Activated effector memory CD4-positive, alpha-beta T cell treated with Interleukin-2 at 50 U/mL for 16 hours (primary cell): ENCODE data around the gene PTP4A1.

Source experiments
- DNase-seq: peaks from one replicate; pipeline ENCODE4 v3.0.0-alpha.2; 2020

Gene PTP4A1

DNA sequence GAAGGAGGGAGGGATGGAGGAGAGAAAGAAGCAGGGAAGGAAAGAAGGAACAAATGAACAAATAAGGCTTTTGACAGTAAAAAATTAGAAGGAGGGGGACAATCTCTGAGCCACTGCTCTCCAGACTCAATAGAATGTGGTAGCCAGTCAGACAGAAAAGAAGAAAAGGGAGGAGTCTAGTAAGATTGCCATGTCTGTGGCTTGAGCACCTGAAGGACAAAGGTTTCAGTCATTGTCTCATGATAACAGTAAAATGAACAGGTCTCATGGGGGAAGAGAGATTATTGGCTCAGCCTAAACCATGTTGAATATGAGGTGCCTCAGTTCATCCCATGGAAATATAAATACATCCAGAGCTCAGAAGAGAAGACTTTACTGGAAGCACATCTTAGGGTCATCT, 14.0 kb upstream of the PTP4A1 start:
- DNase-seq, result no peak

DNA sequence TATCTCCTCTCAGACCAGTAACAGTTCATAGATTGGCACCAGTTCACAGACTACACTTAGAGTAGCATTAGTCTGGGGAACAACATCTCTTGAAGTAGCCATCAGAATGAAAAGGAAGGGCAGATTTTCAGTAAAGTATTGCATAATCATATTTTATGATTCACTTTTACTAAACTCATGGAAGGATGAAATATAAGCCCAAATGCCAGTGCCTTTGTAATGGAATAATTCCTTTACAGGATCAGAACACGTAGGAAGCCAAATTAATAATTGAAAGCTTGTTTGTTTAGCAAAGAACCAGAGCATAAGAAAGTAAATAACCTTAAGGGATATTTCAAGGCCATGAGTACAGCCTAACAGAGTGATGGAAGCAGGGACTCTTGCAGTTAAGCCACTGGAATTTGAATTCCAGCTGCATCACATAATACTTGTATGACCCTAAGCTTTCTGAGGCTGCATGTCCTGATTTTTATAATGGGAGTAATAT, 11.4 kb upstream of the PTP4A1 start:
- no peak for DNase-seq

DNA sequence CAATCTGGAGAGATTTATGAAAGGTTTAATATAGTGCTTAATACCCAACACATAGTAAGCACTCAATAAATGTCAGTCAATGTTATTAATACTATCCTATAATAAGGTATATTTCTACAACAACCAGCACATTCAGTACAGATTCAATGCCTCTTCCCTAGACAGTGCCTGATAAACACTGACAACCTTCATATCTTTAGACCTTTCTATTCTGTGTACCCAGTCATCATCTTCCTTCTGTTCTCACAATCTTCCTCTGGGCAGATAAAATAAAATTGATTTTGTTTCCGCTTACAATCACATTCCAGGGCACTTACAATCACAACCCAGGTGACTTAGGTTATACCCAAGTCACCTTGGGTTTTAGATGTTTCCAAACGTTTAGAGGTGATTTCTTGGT, 11.0 kb upstream of the PTP4A1 start:
- DNase-seq, result no peak

DNA sequence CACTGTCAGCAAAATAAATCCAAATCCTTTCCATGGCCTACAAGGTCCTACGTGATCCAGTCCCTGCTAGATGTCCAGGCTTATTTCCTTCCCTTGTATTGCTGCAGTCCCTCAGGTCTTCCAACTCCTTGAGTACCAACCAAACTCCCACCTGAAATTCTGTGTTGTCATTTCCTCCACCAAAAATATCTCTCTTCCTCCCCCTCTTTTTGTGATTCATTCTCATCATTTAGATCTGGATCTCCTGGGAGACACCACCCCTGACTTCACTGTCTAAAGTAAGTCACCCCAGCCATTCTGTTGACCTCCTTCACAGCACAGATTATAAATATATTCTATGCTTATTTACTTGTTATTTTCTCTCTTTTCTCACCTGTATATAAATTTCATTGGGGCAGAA, 9.0 kb upstream of the PTP4A1 start:
- no peak for DNase-seq

DNA sequence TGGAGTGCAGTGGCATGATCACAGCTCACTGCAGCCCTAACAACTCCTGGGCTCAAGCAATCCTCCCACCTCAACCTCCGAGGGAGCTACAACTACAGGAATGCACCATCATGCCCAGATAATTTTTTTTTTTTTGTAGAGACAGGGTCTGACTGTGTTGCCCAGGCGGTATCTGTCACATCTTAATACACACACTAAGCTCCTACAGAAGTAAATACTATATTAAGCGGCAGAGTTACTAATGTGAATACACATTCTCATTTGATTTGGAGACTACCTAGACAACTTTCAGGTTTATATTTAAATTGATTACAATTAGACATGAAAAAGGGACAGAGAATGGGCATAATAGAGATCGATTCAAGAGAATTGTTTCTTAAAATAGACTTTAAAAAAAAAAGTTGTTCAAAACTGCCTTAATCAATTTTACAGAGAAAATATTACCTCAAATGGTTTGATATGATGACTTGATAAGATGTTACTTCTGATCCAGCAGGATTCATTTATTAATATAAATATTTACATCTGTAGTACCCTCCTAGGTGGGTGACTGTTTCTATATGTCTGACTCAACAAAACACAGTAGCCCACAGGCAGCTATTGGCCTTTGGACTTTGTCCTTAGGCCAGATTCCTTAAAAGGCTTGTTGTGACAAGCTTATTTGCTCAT, 7.1 kb upstream of the PTP4A1 start:
- DNase-seq, result no peak

DNA sequence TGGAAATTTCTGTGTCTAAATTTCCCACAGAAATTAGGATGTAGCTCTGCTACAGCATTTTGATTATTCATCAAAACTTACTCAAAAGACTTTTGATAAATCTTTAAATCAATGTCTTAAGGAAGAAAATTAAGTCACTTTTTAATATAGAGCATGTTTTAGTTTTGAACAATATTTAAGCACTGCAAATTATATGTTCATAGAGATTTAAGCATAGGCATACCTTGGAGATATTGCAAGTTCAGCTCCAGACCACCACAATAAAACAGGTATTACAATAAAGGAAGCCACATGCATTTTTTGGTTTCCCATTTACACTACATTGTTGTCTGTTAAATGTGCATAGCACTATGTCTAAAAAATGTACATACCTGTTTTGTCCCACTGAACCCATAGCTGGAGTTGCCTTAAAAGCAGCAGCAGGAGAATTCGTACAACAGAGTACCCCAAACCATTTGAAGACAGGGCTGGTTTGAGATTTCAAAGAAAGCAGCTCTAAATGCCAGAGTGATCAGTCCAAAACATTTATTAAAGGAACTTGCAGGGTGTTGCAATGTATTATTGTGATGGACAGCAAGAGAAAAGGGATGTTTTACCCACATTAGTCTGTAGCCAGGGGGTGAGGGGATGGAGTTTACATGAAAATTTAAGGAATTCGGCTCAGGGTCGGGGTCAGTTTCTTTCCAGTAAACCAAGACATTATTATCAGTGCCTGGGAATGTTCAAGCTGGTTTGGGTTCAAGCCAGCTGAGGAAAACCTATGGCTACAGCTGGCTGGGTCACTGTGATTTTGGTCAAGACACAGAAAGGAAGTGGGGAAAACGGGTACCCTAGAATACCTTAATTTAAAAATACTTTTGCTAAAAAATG, 6.3 kb upstream of the PTP4A1 start:
- no peak for DNase-seq

DNA sequence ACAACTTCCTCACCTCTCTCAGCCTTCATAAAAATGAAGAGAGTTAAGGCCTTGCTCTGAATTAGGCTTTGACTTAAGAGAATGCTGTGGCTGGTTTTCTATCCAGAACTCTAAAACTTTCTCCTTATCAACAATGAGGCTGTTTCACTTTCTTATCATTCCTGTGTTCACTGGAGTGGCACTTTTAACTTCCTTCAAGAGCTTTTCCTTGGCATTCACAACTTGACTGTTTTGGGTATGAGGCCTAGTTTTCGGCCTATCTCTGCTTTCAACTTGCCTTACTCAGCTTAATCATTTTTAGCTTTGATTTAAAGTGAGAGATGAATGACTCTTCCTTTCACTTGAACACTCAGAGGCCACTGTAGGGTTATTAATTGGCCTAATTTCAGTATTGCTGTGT, 4.3 kb upstream of the PTP4A1 start:
- no peak for DNase-seq

DNA sequence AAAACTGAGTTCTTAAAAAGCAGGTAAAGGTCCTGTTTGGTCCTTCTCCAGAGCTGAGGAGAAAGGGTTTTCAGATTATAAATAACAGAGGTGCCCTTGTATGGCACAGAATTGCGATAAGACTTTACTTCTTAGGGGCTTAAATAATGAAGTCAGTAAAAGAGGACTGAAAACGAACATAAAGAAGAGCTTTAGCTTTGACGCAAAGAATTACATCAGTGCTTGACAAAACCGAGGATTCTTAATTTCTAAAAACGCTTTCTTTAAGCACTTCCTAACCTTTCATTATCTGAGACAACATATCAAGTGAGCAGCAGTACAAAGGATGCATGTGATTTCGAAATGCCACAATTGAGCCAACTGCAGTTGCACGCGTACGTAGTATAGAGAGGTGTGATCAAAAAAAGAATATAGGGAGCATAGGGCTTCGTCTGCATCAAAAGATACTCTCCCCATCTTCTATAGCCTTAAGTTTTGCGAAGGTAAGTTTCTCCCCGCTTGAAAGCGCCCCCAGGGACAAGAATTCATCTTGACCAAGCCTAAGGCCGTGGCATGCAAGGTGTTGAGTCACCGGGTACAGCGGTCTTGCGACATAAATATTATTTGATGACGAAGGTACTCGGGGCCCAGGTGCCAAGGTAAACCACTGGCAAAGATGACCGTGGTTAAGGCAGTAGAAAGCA, 778 bp upstream of the PTP4A1 start:
- no peak for DNase-seq

DNA sequence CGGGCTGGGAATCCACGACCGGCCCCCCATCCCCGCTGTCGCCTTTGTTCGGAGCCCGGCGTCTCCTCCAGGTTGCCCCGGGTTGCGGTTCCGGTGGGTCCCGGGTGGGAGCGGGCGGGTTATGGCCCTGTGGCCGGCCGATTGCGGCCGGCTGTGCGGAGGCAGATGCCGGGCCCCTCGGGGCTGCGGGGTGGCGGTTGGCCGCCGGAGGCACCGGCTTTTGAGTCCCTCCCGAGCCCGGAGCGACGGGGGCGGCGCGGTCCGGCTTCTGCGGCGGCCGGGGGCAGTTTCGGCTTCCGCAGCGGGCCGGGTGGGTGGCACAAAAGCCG, 431 bp downstream of the PTP4A1 start:
- DNase-seq, result no peak

DNA sequence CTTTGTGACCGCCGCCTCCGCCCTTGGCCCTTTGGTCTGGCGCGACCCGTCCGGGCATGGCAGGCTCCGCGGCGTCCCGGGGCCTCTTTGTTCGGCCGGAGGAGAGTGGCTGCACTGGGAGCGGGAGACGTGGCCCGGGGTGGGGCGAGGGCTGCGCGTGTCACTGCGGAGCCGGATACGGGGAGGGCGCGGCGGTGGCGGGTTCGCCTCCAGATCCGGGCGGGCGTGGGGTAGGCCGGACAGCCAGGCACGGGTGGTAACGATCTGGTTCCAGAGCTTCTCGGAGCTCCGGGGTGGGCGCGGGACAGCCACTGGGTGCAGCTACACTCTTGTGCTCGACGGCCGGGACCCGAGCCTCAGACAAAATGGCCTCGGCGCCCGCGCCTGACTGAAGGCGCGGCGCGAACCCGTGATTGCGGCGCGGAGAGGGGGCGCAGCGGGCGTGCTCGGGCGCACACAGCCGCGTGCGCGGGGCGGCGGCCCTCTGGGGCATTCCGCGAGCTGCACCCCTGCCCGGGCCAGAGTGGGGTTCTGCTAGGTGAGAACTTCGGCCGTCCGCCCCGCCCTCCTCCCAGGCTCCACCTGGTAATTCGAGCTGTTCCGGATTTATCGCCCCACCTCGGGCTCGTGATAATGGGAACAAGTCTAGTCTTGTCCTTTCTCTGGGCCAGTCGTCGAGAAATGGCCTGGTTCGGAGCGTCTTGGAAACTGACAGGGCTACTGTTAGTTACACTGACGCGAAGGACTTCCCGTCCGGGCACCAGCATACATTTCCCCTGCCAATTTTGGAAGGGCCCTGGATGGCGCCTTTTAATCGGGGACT, 1.0 kb downstream of the PTP4A1 start:
- DNase-seq, result peak; percentile 63

DNA sequence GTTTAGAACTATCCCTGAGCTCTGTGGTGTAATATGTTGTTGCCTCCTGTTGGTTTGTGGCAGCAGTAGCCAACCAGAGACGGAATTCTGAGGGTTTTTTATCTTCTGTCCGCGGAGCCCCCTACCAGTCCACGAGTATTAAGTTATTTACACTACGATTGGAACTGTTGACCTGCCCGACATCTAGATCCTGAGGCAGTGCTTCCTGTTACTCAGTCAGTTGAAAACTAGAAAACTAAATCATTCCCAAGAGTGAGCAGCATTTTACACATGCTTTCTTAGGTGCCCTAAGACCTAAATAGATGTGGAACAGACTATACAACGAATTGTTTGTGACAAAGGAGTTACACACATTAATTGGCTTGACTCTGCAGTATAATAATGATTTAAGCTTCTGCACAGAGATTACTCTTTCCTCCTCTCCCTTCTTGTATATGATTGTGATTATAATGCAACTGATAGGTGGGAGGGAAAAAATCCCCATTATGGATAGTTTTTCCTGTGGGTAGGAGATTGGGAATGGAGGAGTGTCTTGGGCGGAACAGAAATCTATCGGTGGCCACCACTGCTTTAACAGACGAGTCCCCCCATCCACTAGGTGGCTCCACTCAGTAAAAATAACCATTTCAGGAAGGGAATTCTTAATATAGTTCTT, 1.7 kb downstream of the PTP4A1 start:
- DNase-seq, result no peak

DNA sequence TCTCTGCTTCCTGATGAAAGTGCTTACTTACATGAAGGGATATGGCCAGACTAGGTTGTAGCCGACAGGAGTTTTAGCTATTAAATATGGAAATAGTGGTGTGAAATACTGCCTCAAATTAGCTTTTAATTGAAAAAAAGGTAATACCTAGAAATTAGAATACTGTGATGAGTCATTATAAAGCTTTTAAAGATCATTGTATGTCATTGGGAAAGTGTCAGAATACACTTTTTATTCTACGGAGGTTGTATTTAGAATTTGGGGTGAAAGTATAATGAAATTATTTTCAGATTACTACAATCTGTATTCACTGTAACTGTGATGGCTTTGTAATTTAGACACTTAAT, 2.2 kb downstream of the PTP4A1 start:
- DNase-seq, result no peak

DNA sequence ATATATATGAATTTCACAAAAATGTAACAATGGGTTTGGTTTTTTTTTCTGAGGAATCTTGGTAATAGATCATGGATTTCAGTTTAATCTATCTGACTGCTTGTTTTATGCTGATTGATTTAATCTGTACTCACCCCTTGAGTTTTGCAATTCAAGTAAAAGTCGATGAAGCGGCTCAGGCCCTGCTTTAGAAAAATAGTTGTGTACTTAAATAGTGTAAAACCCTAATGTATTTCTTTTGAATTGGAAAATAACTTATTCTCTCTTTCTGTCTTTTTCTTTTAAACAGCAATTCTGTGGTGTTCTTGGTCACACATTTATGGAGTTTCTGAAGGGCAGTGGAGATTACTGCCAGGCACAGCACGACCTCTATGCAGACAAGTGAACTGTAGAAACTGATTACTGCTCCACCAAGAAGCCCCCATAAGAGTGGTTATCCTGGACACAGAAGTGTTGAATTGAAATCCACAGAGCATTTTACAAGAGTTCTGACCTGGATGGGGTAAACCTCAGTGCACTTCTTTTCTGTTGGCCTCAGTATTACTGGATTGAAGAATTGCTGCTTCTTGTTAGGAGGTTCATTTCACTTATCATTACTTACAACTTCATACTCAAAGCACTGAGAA, 4.0 kb downstream of the PTP4A1 start:
- no peak for DNase-seq

DNA sequence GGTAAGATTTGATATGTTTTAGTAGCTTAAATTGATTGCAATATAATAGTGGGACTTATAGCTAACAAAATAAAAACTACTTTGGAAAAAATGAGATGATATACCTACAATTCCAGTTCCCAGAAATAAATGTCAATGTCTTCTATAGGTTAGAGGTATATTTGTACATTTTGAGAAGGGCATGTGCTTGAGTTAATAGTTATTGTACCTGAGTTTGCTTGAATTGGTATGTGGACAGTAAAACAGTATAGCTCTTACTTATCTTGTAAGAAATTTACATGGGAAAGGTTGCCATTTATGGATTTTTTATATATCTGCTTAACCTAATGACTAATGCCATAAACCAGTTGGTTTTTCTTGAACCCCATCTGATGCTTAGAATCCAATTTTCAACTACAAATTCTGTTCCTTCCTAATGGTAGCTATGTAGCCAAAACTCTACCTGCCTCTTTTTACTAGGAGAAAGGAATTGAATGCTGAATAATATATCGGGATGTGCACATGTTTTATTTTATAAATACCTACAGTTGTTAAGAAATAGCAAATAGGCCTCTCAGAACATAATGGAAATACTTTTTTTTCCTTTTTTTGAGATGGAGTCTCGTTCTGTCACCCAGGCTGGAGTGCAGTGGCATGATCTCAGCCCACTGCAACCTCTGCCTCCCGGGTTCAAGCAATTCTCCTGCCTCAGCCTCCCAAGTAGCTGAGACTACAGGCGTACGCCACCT, 4.9 kb downstream of the PTP4A1 start:
- DNase-seq, result no peak

DNA sequence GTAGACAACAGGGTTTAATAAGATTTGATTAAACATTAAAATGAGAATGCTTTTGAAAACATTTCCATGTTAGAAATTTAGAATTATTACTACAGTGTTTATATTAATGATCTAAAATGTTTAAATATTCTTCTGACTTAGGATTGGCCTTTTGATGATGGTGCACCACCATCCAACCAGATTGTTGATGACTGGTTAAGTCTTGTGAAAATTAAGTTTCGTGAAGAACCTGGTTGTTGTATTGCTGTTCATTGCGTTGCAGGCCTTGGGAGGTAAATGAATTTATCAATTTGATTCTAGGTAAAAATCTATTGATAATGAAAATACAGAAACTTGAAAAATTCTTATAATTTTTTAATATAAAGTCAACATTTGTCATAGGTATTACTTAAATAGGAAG, 6.5 kb downstream of the PTP4A1 start:
- no peak for DNase-seq

DNA sequence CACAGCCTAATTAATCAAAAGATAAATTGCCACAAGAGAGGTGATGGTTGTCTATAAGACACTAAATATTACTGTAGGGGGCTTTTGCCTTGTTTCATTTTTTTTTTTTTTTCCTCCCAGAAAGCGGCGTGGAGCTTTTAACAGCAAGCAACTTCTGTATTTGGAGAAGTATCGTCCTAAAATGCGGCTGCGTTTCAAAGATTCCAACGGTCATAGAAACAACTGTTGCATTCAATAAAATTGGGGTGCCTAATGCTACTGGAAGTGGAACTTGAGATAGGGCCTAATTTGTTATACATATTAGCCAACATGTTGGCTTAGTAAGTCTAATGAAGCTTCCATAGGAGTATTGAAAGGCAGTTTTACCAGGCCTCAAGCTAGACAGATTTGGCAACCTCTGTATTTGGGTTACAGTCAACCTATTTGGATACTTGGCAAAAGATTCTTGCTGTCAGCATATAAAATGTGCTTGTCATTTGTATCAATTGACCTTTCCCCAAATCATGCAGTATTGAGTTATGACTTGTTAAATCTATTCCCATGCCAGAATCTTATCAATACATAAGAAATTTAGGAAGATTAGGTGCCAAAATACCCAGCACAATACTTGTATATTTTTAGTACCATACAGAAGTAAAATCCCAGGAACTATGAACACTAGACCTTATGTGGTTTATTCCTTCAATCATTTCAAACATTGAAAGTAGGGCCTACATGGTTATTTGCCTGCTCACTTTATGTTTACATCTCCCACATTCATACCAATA, 7.8 kb downstream of the PTP4A1 start:
- no peak for DNase-seq

DNA sequence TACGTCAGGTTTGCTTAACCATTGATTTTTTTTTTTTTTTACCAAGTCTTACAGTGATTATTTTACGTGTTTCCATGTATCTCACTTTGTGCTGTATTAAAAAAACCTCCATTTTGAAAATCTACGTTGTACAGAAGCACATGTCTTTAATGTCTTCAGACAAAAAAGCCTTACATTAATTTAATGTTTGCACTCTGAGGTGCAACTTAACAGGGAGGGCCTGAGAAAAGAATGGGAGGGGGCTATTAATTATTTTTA, 8.4 kb downstream of the PTP4A1 start:
- DNase-seq, result no peak

DNA sequence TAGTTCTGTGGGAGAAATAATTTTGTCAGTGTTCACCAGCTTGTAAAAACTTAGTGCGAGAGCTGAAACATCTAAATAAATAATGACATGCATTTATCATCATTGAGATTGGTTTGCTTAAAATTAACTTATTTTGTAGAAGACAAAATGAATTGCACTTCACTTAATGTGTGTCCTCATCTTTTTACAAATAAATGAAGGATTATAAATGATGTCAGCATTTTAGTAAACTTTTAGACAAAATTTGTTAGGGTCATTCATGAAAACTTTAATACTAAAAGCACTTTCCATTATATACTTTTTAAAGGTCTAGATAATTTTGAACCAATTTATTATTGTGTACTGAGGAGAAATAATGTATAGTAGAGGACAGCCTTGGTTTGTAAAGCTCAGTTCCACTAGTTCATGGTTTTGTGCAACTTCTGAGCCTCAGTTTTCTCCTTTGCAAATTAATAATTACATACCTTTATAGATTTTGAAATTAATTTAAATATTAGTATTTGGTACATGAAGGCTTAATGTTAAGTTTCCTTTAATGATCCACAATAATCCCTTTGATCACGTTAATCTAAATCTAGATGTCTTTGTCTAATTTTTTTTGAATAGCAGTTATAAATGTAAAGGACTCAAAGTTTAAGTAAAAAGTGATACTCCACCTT, 9.2 kb downstream of the PTP4A1 start:
- no peak for DNase-seq

DNA sequence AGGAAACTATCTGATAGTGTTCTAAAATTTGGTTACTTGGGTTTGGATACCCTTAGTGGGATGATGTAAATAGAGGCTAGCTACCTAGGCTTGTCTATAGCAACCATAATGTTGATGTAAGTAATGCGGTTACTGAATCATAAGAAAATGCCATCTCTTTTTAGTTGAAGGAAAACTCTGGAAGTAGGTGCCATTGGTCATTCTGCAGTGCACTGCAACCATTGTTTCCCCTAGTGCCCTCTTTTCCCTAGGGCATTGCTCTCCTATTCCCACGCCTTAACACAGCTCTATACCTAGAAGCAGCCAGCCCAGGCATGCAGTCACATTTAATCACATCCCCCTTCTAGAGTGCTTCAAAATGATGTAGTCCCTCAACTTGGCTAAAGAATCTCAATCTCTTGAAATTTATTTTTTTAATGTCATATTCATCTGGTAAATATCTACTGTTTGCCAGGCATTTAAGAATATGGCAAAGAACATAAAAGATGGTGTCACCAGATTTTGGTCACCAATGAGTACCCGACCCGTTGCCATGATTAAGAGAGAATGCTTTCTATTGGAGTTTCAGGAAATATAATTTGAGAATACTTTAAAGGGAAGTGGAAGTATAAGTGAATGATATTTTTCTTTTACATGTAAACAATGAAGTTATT, 10.4 kb downstream of the PTP4A1 start:
- no peak for DNase-seq

DNA sequence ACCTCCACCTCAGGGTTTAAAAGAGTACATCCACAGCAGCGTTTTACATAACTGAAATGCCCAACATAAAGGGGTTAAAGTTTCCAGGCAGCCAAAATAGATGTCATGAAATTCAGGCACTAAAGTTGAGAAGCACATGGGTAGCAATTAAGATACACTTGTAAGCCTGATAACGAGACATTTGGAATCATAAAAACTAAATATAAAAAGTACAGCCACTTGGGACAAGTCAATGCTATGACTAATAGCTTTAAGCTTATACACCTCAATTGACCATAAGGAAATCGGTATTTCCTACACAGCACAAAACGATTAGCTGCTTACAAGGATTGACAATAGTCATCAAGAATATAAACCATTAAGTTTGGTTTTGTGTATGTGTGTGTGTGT, 11.8 kb downstream of the PTP4A1 start:
- DNase-seq, result no peak
